Loucy (cell line): ENCODE data around the gene WFIKKN1.

ENCODE experiments used
- CTCF ChIP-seq: fragments of 200-600 bp; sonication (generic); conservative IDR thresholded peaks from 2 replicates; pipeline ENCODE4 v1.5.1; 2014; ENCODE audit warnings: mild to moderate bottlenecking, antibody characterized with exemption, low read length
- EZH2phosphoT487 ChIP-seq: fragments of 200-600 bp; IDR thresholded peaks from 2 replicates; pipeline ENCODE4 v1.6.1; 2018; ENCODE audit warnings: antibody characterized with exemption, mild to moderate bottlenecking, moderate library complexity, borderline replicate concordance

GRCh38 chr16:585351-585750 is 45.4 kb upstream of the WFIKKN1 start:
- no peak for TF ChIP-seq CTCF
- TF ChIP-seq EZH2phosphoT487 = no peak
